HEK293 (cell line): ENCODE results near the gene LITAFD.
A peak's percentile ranks its signal among the peaks of the same experiment; 100 is the strongest.
"Not testable (repeated sequence)": the region's sequence is repeated elsewhere in the genome, so short reads cannot be mapped to it uniquely, and the experiment has no call there.

Experiments used
- CTCF ChIA-PET: fragments of 350-600 bp; formaldehyde crosslinking; extraction: SDS; loops from one replicate; lab custom pipeline; 2021; ENCODE audit warnings: antibody characterized with exemption; lab: Yijun Ruan, JAX
- POLR2A ChIA-PET: fragments of 300-600 bp; formaldehyde crosslinking; extraction: SDS; loops from one replicate; lab custom pipeline; 2020; ENCODE audit warnings: antibody characterized with exemption, inconsistent platforms; lab: Yijun Ruan, JAX
- H3K27ac ChIP-seq: fragments of 200-500 bp; sonication (Bioruptor generic); 2 replicates; pipeline ENCODE4 v1.5.1; 2014; ENCODE audit warnings: low read depth, low read length, control low read depth, inconsistent platforms; ENCODE audit errors: extremely low read depth
- H3K36me3 ChIP-seq, 2 experiments: fragments of 200-500 bp in 1 of 2; sonication (Bioruptor generic) in 1 of 2; 1 replicate in 1 of 2; 2 replicates in 1 of 2; pipeline ENCODE4 v1.5.1; 2014 to 2017; ENCODE audit warnings: inconsistent platforms in 2 of 2, low read length in 2 of 2; ENCODE audit not compliant: control insufficient read depth in 2 of 2, insufficient read depth in 1 of 2
- H3K4me1 ChIP-seq: fragments of 200-500 bp; sonication (Bioruptor generic); 2 replicates; pipeline ENCODE4 v1.5.1; 2014; ENCODE audit warnings: mild to moderate bottlenecking, low read length, inconsistent platforms; ENCODE audit not compliant: control insufficient read depth, insufficient read depth
- H3K4me3 ChIP-seq: 2 replicates; pipeline ENCODE4 v1.5.1; 2011; ENCODE audit warnings: low read depth, mild to moderate bottlenecking, control low read depth, low read length, moderate library complexity
- H3K9me3 ChIP-seq: fragments of 200-500 bp; sonication (Bioruptor generic); 2 replicates; pipeline ENCODE4 v1.5.1; 2014; ENCODE audit warnings: low read depth, low read length, inconsistent platforms; ENCODE audit not compliant: control insufficient read depth, insufficient read depth
- KLF1 ChIP-seq: fragments of 450-650 bp; formaldehyde crosslinking; IDR thresholded peaks from 2 replicates; pipeline ENCODE4 v1.5.1; 2016; ENCODE audit warnings: missing biosample characterization, missing genetic modification characterization
- PRDM1 ChIP-seq: fragments of 450-650 bp; formaldehyde crosslinking; IDR thresholded peaks from 2 replicates; pipeline ENCODE4; 2016; ENCODE audit warnings: missing biosample characterization, missing genetic modification characterization
- TCF7L2 ChIP-seq: IDR thresholded peaks from 2 replicates; pipeline ENCODE4 v1.6.1; 2011; ENCODE audit warnings: low read depth, mild to moderate bottlenecking, inconsistent platforms, low read length, moderate library complexity, borderline replicate concordance
- YY1 ChIP-seq: fragments of 450-650 bp; formaldehyde crosslinking; IDR thresholded peaks from 2 replicates; pipeline ENCODE4 v1.5.1; 2018; ENCODE audit warnings: missing biosample characterization, missing genetic modification characterization
- ZBTB21 ChIP-seq: fragments of 450-650 bp; formaldehyde crosslinking; IDR thresholded peaks from 2 replicates; pipeline ENCODE4 v1.5.1; 2017; ENCODE audit warnings: missing biosample characterization, missing genetic modification characterization
- ZIC2 ChIP-seq: fragments of 450-650 bp; formaldehyde crosslinking; IDR thresholded peaks from 2 replicates; pipeline ENCODE4 v1.5.1; 2016; ENCODE audit warnings: missing biosample characterization, missing genetic modification characterization
- ZNF121 ChIP-seq: fragments of 450-650 bp; formaldehyde crosslinking; IDR thresholded peaks from 2 replicates; pipeline ENCODE4 v1.5.1; 2016; ENCODE audit warnings: missing biosample characterization, missing genetic modification characterization
- ZNF175 ChIP-seq: fragments of 450-650 bp; formaldehyde crosslinking; IDR thresholded peaks from 2 replicates; pipeline ENCODE4 v1.5.1; 2016; ENCODE audit warnings: missing biosample characterization, missing genetic modification characterization
- ZNF18 ChIP-seq: fragments of 450-650 bp; formaldehyde crosslinking; IDR thresholded peaks from 2 replicates; pipeline ENCODE4 v1.5.1; 2016; ENCODE audit warnings: missing biosample characterization, missing genetic modification characterization
- ZNF184 ChIP-seq: fragments of 450-650 bp; IDR thresholded peaks from 2 replicates; pipeline ENCODE4 v1.5.1; 2018; ENCODE audit warnings: missing biosample characterization, mild to moderate bottlenecking, missing genetic modification characterization
- ZNF239 ChIP-seq: fragments of 450-650 bp; formaldehyde crosslinking; IDR thresholded peaks from 2 replicates; pipeline ENCODE4 v1.5.1; 2016; ENCODE audit warnings: missing biosample characterization, missing genetic modification characterization
- ZNF266 ChIP-seq: fragments of 450-650 bp; formaldehyde crosslinking; IDR thresholded peaks from 2 replicates; pipeline ENCODE4 v1.5.1; 2016; ENCODE audit warnings: missing biosample characterization, missing genetic modification characterization, low read depth
- ZNF324 ChIP-seq: fragments of 450-650 bp; formaldehyde crosslinking; IDR thresholded peaks from 2 replicates; pipeline ENCODE4 v1.5.1; 2016; ENCODE audit warnings: missing biosample characterization, missing genetic modification characterization
- ZNF362 ChIP-seq: fragments of 450-650 bp; formaldehyde crosslinking; IDR thresholded peaks from 2 replicates; pipeline ENCODE4 v1.5.1; 2016; ENCODE audit warnings: missing biosample characterization, missing genetic modification characterization
- ZNF366 ChIP-seq: fragments of 450-650 bp; formaldehyde crosslinking; conservative IDR thresholded peaks from 2 replicates; pipeline ENCODE4 v1.5.1; 2016; ENCODE audit warnings: missing biosample characterization, missing genetic modification characterization
- ZNF514 ChIP-seq: fragments of 450-650 bp; formaldehyde crosslinking; IDR thresholded peaks from 2 replicates; pipeline ENCODE4 v1.5.1; 2016; ENCODE audit warnings: missing biosample characterization, missing genetic modification characterization
- ZNF561 ChIP-seq: fragments of 450-650 bp; IDR thresholded peaks from 2 replicates; pipeline ENCODE4 v1.5.1; 2018; ENCODE audit warnings: missing biosample characterization, missing genetic modification characterization, borderline replicate concordance
- ZNF596 ChIP-seq: fragments of 450-650 bp; IDR thresholded peaks from 2 replicates; pipeline ENCODE4 v1.5.0; 2018; ENCODE audit warnings: missing biosample characterization, mild to moderate bottlenecking, missing genetic modification characterization, moderate library complexity
- ZNF639 ChIP-seq: fragments of 450-650 bp; formaldehyde crosslinking; IDR thresholded peaks from 2 replicates; pipeline ENCODE4 v1.5.1; 2016; ENCODE audit warnings: missing biosample characterization, missing genetic modification characterization
- ZSCAN4 ChIP-seq: fragments of 450-650 bp; formaldehyde crosslinking; IDR thresholded peaks from 2 replicates; pipeline ENCODE4 v1.5.1; 2017; ENCODE audit warnings: missing biosample characterization, missing genetic modification characterization

Gene LITAFD

GRCh38 chr16:8914098-8914497, 31.9 kb downstream of the LITAFD start:
- no peak for TF ChIP-seq ZNF514 (tag by site-specific recombination)
- TF ChIP-seq YY1 (tag by site-specific recombination) = no peak
- no peak for TF ChIP-seq ZNF366 (tag by site-specific recombination)
- no peak for TF ChIP-seq ZSCAN4 (tag by site-specific recombination)
- TF ChIP-seq ZNF175 (tag by site-specific recombination) = no peak
- Histone ChIP-seq H3K9me3 (no peaks in the 10 kb centered on the region), H3K4me1 (no peaks in the 10 kb centered on the region), H3K36me3 (peaks cover 38 to 94% of the 10 kb centered on the region in 2 experiments), H3K4me3 (no peak overlapping the region), H3K27ac (no peak overlapping the region)
- POLR2A ChIA-PET = no interaction called here
- CTCF ChIA-PET = interaction anchor here (0.5 to 1.4 kb wide), 2 partner anchors 8 to 49 kb away, joined by 4 to 5 read pairs; partner anchors contain the start of gene USP7

- Histone ChIP-seq H3K9me3 (no peaks in the 10 kb centered on the region), H3K27ac (no peak overlapping the region), H3K36me3 (peaks cover 44 to 96% of the 10 kb centered on the region in 2 experiments), H3K4me1 (no peaks in the 10 kb centered on the region), H3K4me3 (no peak overlapping the region)
- TF ChIP-seq TCF7L2 = no peak
- 0 out of 2 replicates have a peak, but pooled peaks have one; percentile 22 for TF ChIP-seq ZIC2 (tag by site-specific recombination)
- no peak for TF ChIP-seq ZNF561 (tag by site-specific recombination)
- CTCF ChIA-PET = interaction anchor here (0.7 to 2.1 kb wide), 4 partner anchors 9 to 264 kb away, joined by 3 to 8 read pairs (median 4); no protein-coding TSS in a partner anchor
- POLR2A ChIA-PET = no interaction called here
Observed at GRCh38 chr16:8915722-8916301, 33.7 kb downstream of the LITAFD start.

GRCh38 chr16:8916541-8917225, 34.5 kb downstream of the LITAFD start:
- H3K27ac ChIP-seq = no peak overlapping the region
- peaks cover 44 to 96% of the 10 kb centered on the region in 2 experiments for H3K36me3 ChIP-seq
- TF ChIP-seq ZNF18 (tag by site-specific recombination) (no peak), ZNF121 (tag by site-specific recombination) (no peak), ZNF239 (tag by site-specific recombination) (no peak), ZNF266 (tag by site-specific recombination) (no peak), ZNF324 (tag by site-specific recombination) (no peak), ZBTB21 (tag by site-specific recombination) (no peak), PRDM1 (tag by site-specific recombination) (no peak), ZNF362 (tag by site-specific recombination) (no peak), ZNF639 (tag by site-specific recombination) (no peak), ZNF184 (no peak), ZNF596 (tag by site-specific recombination) (no peak), KLF1 (tag by site-specific recombination) (no peak)
- H3K4me3 ChIP-seq = no peak overlapping the region
- ChIA-PET POLR2A (no interaction called here), CTCF (interaction anchor here (0.7 to 2.1 kb wide), 3 partner anchors 20 to 92 kb away, joined by 3 to 8 read pairs (median 8); no protein-coding TSS in a partner anchor)
- no peaks in the 10 kb centered on the region for H3K9me3 ChIP-seq
- H3K4me1 ChIP-seq = no peaks in the 10 kb centered on the region

- H3K4me3 ChIP-seq, H3K9me3 ChIP-seq, CTCF ChIA-PET, H3K27ac ChIP-seq, POLR2A ChIA-PET, H3K4me1 ChIP-seq: not testable (repeated sequence)
- peaks cover 40 to 96% of the 10 kb centered on the region in 2 experiments for H3K36me3 ChIP-seq
Observed at GRCh38 chr16:8917336-8917735, 35.2 kb downstream of the LITAFD start.
